ENCODE results near the gene HCFC1.

- no peak for TF ChIP-seq CTCF (conservative IDR thresholded peaks at IDR 0.05)
- no peak for TF ChIP-seq EZH2 (IDR thresholded peaks at IDR 0.05; ENCODE audit: low read depth)
Measured at GRCh38 chrX:153919281-153919680, 52.3 kb downstream of the HCFC1 start.
